ENCODE measurements around the gene CELA3A. TPM values are rescaled to one million over a fixed set of nuclear protein-coding genes. Genes with fewer than 3 reads are reported as not detected.

The CELA3A gene
- total and polyA plus RNA-seq, 2 of the 13 experiments (the other 11 are each of a cell fraction or from before 2014, with no cell fraction given), result 0.09 TPM; not detected in 1

GRCh38 chr1:22043198-22043769 is 41.8 kb downstream of the CELA3A start:
- Histone ChIP-seq H4K20me1 (ENCODE audit: insufficient read depth, low read length) (no peaks in the 10 kb centered on the region), H3K4me1 (ENCODE audit: insufficient read depth, low read length) (peaks cover 37% of the 10 kb centered on the region), H3K9ac (ENCODE audit: insufficient read depth, low read depth, low read length) (no peak overlapping the region), H3K36me3 (replicated peaks in 1 of 2; ENCODE audit: control insufficient read depth in 1 of 2, insufficient read depth in 2 of 2, low read length in 2 of 2) (no peaks in the 10 kb centered on the region), H3K4me2 (ENCODE audit: low read depth, low read length) (no peak overlapping the region), H3K9me3 (ENCODE audit: low read length) (no peaks in the 10 kb centered on the region), H3K79me2 (ENCODE audit: insufficient read depth, low read length) (no peaks in the 10 kb centered on the region), H2AFZ (ENCODE audit: low read length) (no peak overlapping the region), H3K4me3 (replicated peaks in 1 of 3; ENCODE audit: insufficient read depth in 1 of 3, low read depth in 2 of 3, low read length in 3 of 3) (no peak overlapping the region), H3K27me3 (ENCODE audit: control insufficient read depth in 1 of 2, insufficient read depth in 2 of 2, low read length in 2 of 2) (no peaks in the 10 kb centered on the region), H3K27ac (ENCODE audit: extremely low read length, insufficient read depth, low read length) (no peak overlapping the region)
- FAIRE-seq (no peak), ATAC-seq (no peak), DNase-seq (ENCODE audit: low spot score) (no peak)
- intact Hi-C loops (cut with micrococcal nuclease; ENCODE audit: unreplicated experiment) (no loop called here), in situ Hi-C loops (cut with HindIII; ENCODE audit: extremely low pct_ligation_motif_present, low pct_unique_long_range_greater_than_20kb) (no loop called here)
- WGBS (ENCODE audit: low lambda C conversion rate), result 40% methylated on average over 3 of the region's 3 CpGs
- ChIA-PET CTCF (ENCODE audit: low intra/inter-chr PET ratio, low total read pairs) (no interaction called here), POLR2A (no interaction called here)
- TF ChIP-seq CTCF (CRISPR knock-in tag; IDR thresholded peaks at IDR 0.05) (no peak), ZNF563 (CRISPR knock-in tag; IDR thresholded peaks at IDR 0.05) (no peak), ZNF605 (CRISPR knock-in tag; IDR thresholded peaks at IDR 0.05) (no peak)
- BruUV-seq (replicated peaks), result no TSS peak

- intact Hi-C loops (cut with micrococcal nuclease; ENCODE audit: unreplicated experiment), result no loop called here
- Histone ChIP-seq H3K9me3 (ENCODE audit: low read length) (no peaks in the 10 kb centered on the region), H2AFZ (ENCODE audit: low read length) (no peak overlapping the region), H3K27ac (ENCODE audit: extremely low read length, insufficient read depth, low read length) (no peak overlapping the region), H3K4me2 (ENCODE audit: low read depth, low read length) (no peak overlapping the region), H3K79me2 (ENCODE audit: insufficient read depth, low read length) (no peaks in the 10 kb centered on the region), H3K36me3 (replicated peaks in 1 of 2; ENCODE audit: control insufficient read depth in 1 of 2, insufficient read depth in 2 of 2, low read length in 2 of 2) (no peaks in the 10 kb centered on the region), H3K27me3 (ENCODE audit: control insufficient read depth in 1 of 2, insufficient read depth in 2 of 2, low read length in 2 of 2) (no peaks in the 10 kb centered on the region), H3K4me1 (ENCODE audit: insufficient read depth, low read length) (peaks cover 47% of the 10 kb centered on the region), H3K4me3 (replicated peaks in 1 of 3; ENCODE audit: insufficient read depth in 1 of 3, low read depth in 2 of 3, low read length in 3 of 3) (no peak overlapping the region), H3K9ac (ENCODE audit: insufficient read depth, low read depth, low read length) (no peak overlapping the region), H4K20me1 (ENCODE audit: insufficient read depth, low read length) (no peaks in the 10 kb centered on the region)
- no TSS peak for BruUV-seq (replicated peaks)
- WGBS (ENCODE audit: low lambda C conversion rate), result 53% methylated on average over 3 of the region's 3 CpGs
- no peak for FAIRE-seq
- POLR2A ChIA-PET, result no interaction called here
- in situ Hi-C loops (cut with HindIII; ENCODE audit: extremely low pct_ligation_motif_present, low pct_unique_long_range_greater_than_20kb), result no loop called here
- no peak for ATAC-seq
- TF ChIP-seq ZNF234 (CRISPR knock-in tag; conservative IDR thresholded peaks at IDR 0.05) (no peak), ZBTB2 (CRISPR knock-in tag; IDR thresholded peaks at IDR 0.05; ENCODE audit: low read depth) (no peak), PRDM4 (CRISPR knock-in tag; IDR thresholded peaks at IDR 0.05; ENCODE audit: borderline replicate concordance) (no peak), ARNTL (CRISPR knock-in tag; IDR thresholded peaks at IDR 0.05) (no peak), ZSCAN29 (CRISPR knock-in tag; conservative IDR thresholded peaks at IDR 0.05) (no peak)
- CTCF ChIA-PET (ENCODE audit: low intra/inter-chr PET ratio, low total read pairs), result no interaction called here
- no peak for DNase-seq (ENCODE audit: low spot score)
Observed at GRCh38 chr1:22044690-22045420, 43.4 kb downstream of the CELA3A start.
